ENCODE results near the gene SEL1L. TPM values are rescaled to one million over a fixed set of nuclear protein-coding genes. Genes with fewer than 3 reads are reported as not detected.

Gene SEL1L
- total and polyA plus RNA-seq, 2 donors (not counting 3 experiments of a cell fraction or from before 2014, with no cell fraction given) = 15.0 to 95.0 TPM

DNA sequence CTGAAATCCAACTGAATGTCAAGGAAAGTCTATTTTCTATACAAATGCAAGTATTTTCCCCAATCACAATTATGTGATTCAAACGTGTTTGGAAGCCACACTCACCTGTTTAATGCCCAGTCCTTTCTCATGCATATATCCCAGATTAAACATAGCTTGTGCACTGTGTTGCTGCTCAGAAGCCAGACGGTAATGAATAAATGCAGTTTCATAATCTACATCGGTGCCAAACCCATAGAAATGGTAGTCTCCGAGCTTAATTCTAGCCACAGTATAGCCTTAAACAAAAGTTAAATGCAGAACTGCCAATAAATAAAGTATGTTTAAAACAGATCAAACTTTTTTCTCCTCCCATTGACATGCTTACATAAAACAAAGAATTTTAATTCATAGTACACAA, 49.5 kb downstream of the SEL1L start:
- CTCF ChIA-PET = interaction anchor here (1.8 kb wide), 1 partner anchor 19 kb away, joined by 5 read pairs; no protein-coding TSS in a partner anchor
- H3K9me1 ChIP-seq (replicated peaks; ENCODE audit: control insufficient read depth, extremely low read depth, insufficient read depth, low read length) = no peaks in the 10 kb centered on the region
- FAIRE-seq (no peak), DNase-seq (ENCODE audit: low read depth, low spot score) (no peak)
- no peaks in the 10 kb centered on the region for H3K79me2 ChIP-seq (ENCODE audit: control insufficient read depth, insufficient read depth, low read length)
- no peak overlapping the region for H3K4me3 ChIP-seq (replicated peaks in 1 of 3; ENCODE audit: insufficient read depth in 1 of 3, low read depth in 1 of 3, low read length in 3 of 3)
- H2AFZ ChIP-seq (ENCODE audit: low read depth, low read length) = no peak overlapping the region
- no peaks in the 10 kb centered on the region for H3K27me3 ChIP-seq (ENCODE audit: control insufficient read depth in 2 of 2, insufficient read depth in 2 of 2, low read length in 2 of 2)
- TF ChIP-seq FOS (IDR thresholded peaks at IDR 0.05; ENCODE audit: borderline replicate concordance, insufficient read depth, low read length) (no peak), EZH2 (IDR thresholded peaks at IDR 0.05; ENCODE audit: borderline replicate concordance, low read depth, low read length, severe bottlenecking) (no peak)
- no peaks in the 10 kb centered on the region for H3K4me1 ChIP-seq (ENCODE audit: control insufficient read depth, extremely low read depth, insufficient read depth, low read length)
- no peak overlapping the region for H3K9ac ChIP-seq (replicated peaks; ENCODE audit: extremely low read depth, insufficient read depth, low read length)
- BruUV-seq (replicated peaks) = no TSS peak
- H4K20me1 ChIP-seq (replicated peaks; ENCODE audit: control insufficient read depth, extremely low read depth, insufficient read depth, low read length) = no peaks in the 10 kb centered on the region
- H3K36me3 ChIP-seq (ENCODE audit: control insufficient read depth in 2 of 2, extremely low read depth in 1 of 2, insufficient read depth in 2 of 2, low read length in 2 of 2) = peaks cover 13 to 22% of the 10 kb centered on the region in 2 experiments
- dilution Hi-C loops (cut with MboI; ENCODE audit: extremely low pct_ligation_motif_present, low sequenced_read_pairs) (no loop called here), intact Hi-C loops (cut with micrococcal nuclease) (no loop called here)
- POLR2A ChIA-PET = no interaction called here
- no peak overlapping the region for H3K4me2 ChIP-seq (ENCODE audit: insufficient read depth, low read length)
- H3K9me3 ChIP-seq (replicated peaks; ENCODE audit: control insufficient read depth, insufficient read depth, low read length) = no peaks in the 10 kb centered on the region
- no peak overlapping the region for H3K27ac ChIP-seq (ENCODE audit: insufficient read depth, low read depth, low read length)

- dilution Hi-C loops (cut with MboI; ENCODE audit: extremely low pct_ligation_motif_present, low sequenced_read_pairs) (no loop called here), intact Hi-C loops (cut with micrococcal nuclease) (no loop called here)
- H3K4me3 ChIP-seq (replicated peaks in 1 of 3; ENCODE audit: insufficient read depth in 1 of 3, low read depth in 1 of 3, low read length in 3 of 3) = no peak overlapping the region
- H3K9me3 ChIP-seq (replicated peaks; ENCODE audit: control insufficient read depth, insufficient read depth, low read length) = no peaks in the 10 kb centered on the region
- H3K4me2 ChIP-seq (ENCODE audit: insufficient read depth, low read length) = no peak overlapping the region
- POLR2A ChIA-PET = no interaction called here
- FAIRE-seq = no peak
- H4K20me1 ChIP-seq (replicated peaks; ENCODE audit: control insufficient read depth, extremely low read depth, insufficient read depth, low read length) = no peaks in the 10 kb centered on the region
- BruUV-seq (replicated peaks) = no TSS peak
- peaks cover 20 to 24% of the 10 kb centered on the region in 2 experiments for H3K36me3 ChIP-seq (ENCODE audit: control insufficient read depth in 2 of 2, extremely low read depth in 1 of 2, insufficient read depth in 2 of 2, low read length in 2 of 2)
- no peaks in the 10 kb centered on the region for H3K27me3 ChIP-seq (ENCODE audit: control insufficient read depth in 2 of 2, insufficient read depth in 2 of 2, low read length in 2 of 2)
- H2AFZ ChIP-seq (ENCODE audit: low read depth, low read length) = no peak overlapping the region
- TF ChIP-seq CTCF (IDR thresholded peaks at IDR 0.05; ENCODE audit: extremely low read depth in 1 of 2, insufficient read depth in 1 of 2, low read depth in 1 of 2, low read length in 2 of 2) (no peak), EZH2 (IDR thresholded peaks at IDR 0.05; ENCODE audit: borderline replicate concordance, low read depth, low read length, severe bottlenecking) (no peak), GATA2 (IDR thresholded peaks at IDR 0.05; ENCODE audit: insufficient read depth, insufficient read length, low read depth, low read length) (no peak), POLR2A (IDR thresholded peaks at IDR 0.05; ENCODE audit: low read depth, low read length) (no peak), MYC (IDR thresholded peaks at IDR 0.05; ENCODE audit: low read depth, low read length) (no peak)
- H3K9ac ChIP-seq (replicated peaks; ENCODE audit: extremely low read depth, insufficient read depth, low read length) = no peak overlapping the region
- no peaks in the 10 kb centered on the region for H3K9me1 ChIP-seq (replicated peaks; ENCODE audit: control insufficient read depth, extremely low read depth, insufficient read depth, low read length)
- CTCF ChIA-PET = no interaction called here
- H3K4me1 ChIP-seq (ENCODE audit: control insufficient read depth, extremely low read depth, insufficient read depth, low read length) = no peaks in the 10 kb centered on the region
- no peaks in the 10 kb centered on the region for H3K79me2 ChIP-seq (ENCODE audit: control insufficient read depth, insufficient read depth, low read length)
- no peak for DNase-seq (ENCODE audit: low read depth, low spot score)
- H3K27ac ChIP-seq (ENCODE audit: insufficient read depth, low read depth, low read length) = no peak overlapping the region
These were observed 52.9 kb downstream of the SEL1L start for GRCh38 chr14:81480741-81481140.

Measured in endothelial cell of umbilical vein (primary cell).